Choroid plexus epithelial cell (primary cell): ENCODE data around the gene UBE2J2.

Experiments used
- DNase-seq: peaks from one replicate; pipeline ENCODE4 v3.0.0-alpha.2; 2010; ENCODE audit warnings: low read depth
- H3K4me3 ChIP-seq: 2 replicates; pipeline ENCODE4 v1.5.1; 2011; ENCODE audit warnings: low read depth, mild to moderate bottlenecking, control low read depth, low read length, moderate library complexity
- TF ChIP-seq, protein P1 (sequence below): conservative IDR thresholded peaks from 2 replicates; pipeline ENCODE4 v1.5.1; 2011; ENCODE audit warnings: low read depth, mild to moderate bottlenecking, control low read depth, inconsistent platforms, low read length, moderate library complexity

Gene UBE2J2

DNA sequence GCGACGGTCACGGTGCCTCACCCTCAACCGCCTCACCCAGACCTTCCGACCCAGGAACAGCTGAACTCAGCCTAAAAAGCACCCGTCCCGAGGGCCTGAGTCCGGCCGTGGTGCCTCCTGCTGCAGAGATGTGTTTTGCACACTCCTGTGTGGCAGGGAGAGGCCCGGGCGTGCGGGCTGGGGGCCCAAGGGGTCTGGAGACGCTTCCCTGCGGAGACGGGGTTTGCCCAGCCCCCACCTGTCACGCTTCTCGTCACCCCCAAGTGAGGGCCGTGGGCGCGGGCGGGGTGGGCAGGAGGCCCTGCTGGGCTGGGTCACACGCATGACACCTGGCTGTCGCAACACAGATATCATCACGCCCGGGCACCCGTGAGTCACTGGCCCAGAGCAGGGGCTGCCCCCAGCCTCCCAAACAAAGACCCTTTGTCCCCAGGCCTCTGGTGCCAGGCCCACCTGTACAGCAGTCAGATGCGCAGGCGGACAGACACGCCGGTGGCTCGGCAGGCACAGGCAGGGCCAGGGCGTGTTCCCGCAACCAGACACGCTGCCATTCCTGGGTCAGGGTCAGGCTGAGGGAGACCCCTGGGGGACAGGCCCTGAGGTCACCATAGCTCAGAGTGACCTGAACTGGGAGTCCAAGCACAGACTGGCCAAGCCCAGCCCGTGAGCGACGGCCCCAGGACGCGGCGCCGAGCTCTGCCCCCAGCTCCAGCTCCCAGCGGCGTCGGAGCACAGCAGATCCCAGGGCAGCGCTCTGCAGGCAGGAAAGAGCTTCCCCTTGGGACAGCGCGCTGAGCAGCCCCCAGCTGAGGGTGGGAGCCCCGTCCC is 35.6 kb downstream of the UBE2J2 start:
- H3K4me3 ChIP-seq: no peak overlapping the region
- TF ChIP-seq, protein P1, sequence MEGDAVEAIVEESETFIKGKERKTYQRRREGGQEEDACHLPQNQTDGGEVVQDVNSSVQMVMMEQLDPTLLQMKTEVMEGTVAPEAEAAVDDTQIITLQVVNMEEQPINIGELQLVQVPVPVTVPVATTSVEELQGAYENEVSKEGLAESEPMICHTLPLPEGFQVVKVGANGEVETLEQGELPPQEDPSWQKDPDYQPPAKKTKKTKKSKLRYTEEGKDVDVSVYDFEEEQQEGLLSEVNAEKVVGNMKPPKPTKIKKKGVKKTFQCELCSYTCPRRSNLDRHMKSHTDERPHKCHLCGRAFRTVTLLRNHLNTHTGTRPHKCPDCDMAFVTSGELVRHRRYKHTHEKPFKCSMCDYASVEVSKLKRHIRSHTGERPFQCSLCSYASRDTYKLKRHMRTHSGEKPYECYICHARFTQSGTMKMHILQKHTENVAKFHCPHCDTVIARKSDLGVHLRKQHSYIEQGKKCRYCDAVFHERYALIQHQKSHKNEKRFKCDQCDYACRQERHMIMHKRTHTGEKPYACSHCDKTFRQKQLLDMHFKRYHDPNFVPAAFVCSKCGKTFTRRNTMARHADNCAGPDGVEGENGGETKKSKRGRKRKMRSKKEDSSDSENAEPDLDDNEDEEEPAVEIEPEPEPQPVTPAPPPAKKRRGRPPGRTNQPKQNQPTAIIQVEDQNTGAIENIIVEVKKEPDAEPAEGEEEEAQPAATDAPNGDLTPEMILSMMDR: no peak
- no peak for DNase-seq

DNA sequence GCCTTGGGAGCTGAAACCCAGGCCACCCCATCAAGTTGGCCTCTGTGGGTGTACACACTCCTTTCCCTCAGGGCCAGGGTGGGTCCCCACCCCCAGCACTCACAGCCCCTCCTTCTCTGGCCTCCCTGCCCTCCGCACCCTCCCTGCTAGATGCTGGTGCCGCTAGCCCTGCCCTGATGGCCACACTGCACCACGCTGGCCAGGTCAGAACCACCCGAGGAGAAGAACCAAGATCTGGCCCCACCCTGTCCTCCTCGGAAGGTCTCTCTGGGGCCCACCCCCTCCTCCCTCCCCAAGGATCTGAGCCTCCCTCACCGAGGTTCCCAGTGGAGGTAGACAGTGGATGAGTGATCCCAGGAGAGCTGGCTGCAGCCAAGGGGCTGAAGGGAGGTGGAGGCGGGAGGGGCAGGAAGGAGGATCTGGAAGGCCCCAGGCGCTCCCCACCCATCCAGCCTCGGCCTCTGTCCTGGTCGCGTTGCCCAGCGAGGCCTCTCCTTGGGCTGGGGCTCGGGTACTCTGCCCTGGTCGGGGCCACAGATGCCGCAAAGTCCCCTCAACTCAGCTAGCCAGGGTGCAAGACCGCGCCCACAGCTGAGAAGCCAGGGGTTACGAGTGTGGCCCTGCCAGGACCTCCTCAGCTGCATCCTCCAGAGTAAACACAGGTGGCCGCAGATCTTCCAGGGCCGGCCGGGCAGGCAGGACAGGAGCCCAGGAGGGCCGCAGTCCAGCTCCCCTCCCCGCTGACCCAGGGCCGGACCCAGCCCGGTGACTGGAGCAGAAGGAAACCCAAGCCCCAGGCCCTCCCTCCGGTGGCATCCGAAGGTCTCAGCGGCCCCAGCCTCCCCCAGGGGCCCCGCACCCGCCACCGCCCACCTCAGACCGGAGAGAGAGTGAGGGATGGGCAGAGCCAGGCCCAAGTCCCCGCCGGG is 36.4 kb downstream of the UBE2J2 start:
- TF ChIP-seq, protein P1: no peak
- no peak for DNase-seq
- H3K4me3 ChIP-seq: no peak overlapping the region

- no peak for DNase-seq
- TF ChIP-seq, protein P1: no peak
- H3K4me3 ChIP-seq: no peak overlapping the region
These were observed 37.4 kb downstream of the UBE2J2 start for GRCh38 chr1:1236176-1236763.

GRCh38 chr1:1235016-1235744 is 38.5 kb downstream of the UBE2J2 start:
- no peak for DNase-seq
- no peak overlapping the region for H3K4me3 ChIP-seq
- TF ChIP-seq, protein P1: no peak

DNA sequence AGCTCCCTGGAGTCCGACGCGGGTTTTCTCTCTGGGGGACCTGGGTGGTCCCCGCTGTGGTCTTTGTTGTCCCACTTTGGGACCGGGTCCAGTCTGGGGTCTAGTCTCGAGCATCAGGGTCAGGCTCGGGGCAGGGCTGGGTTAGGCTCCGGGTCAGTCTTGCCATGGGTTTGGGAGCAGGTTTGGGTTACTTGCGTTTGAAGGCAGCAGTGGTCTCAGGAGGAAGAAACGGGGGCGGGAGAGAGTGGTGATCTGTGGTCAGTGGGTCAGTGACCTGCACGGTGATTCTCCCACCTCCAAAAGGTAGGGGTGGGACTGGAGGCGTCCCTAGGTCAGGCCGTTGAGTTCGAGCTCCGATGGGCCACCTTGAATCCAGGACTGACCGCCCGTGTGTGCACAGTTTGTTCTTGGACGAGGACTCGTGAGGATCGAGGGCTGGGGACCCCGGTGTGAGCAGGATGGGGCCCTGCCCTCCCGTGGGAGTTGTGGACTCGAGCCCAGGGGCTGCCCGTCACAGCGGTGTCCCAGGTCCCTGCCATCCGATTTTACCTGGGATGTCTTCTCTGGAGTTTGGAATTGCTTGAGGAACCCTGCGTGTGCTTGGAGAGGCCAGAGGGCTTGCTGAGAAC is 39.4 kb downstream of the UBE2J2 start:
- H3K4me3 ChIP-seq: no peak overlapping the region
- DNase-seq: no peak
- TF ChIP-seq, protein P1: no peak

- DNase-seq: no peak
- H3K4me3 ChIP-seq: no peak overlapping the region
- TF ChIP-seq, protein P1: no peak
These were observed 40.1 kb downstream of the UBE2J2 start for GRCh38 chr1:1233567-1233892.
